Stimulated activated CD4-positive, alpha-beta T cell treated with anti-CD3 and anti-CD28 coated beads, Interleukin-15, amount 100 ng/mL, for 1 hour (primary cell): ENCODE data around the gene DHRS13.
"Not testable (repeated sequence)": the region's sequence is repeated elsewhere in the genome, so short reads cannot be mapped to it uniquely, and the experiment has no call there.

Experiments used
- DNase-seq, 2 donors: peaks; one replicate each; pipeline ENCODE4 v3.0.0-alpha.2; 2020; ENCODE audit warnings: low read depth in 1 of 2, low spot score in 1 of 2

DHRS13 gene

GRCh38 chr17:28906276-28906675 lies 3.4 kb upstream of the DHRS13 start:
- no peak for DNase-seq

- DNase-seq, result no peak
Observed at GRCh38 chr17:28904800-28905199, 1.9 kb upstream of the DHRS13 start.

- DNase-seq, result not testable (repeated sequence)
Observed at GRCh38 chr17:28903546-28903841, 615 bp upstream of the DHRS13 start.

- peak; percentile 20 to 47 for DNase-seq
Observed at GRCh38 chr17:28901866-28902818, 737 bp downstream of the DHRS13 start.

GRCh38 chr17:28900986-28901726 lies 1.7 kb downstream of the DHRS13 start:
- no peak for DNase-seq

GRCh38 chr17:28899212-28899815 lies 3.6 kb downstream of the DHRS13 start:
- no peak for DNase-seq

- DNase-seq, result no peak
Observed at GRCh38 chr17:28898527-28898955, 4.3 kb downstream of the DHRS13 start.

- DNase-seq, result no peak
Observed at GRCh38 chr17:28897769-28898526, 4.9 kb downstream of the DHRS13 start.

- DNase-seq, result peak; percentile 38 to 54
Observed at GRCh38 chr17:28896884-28897768, 5.8 kb downstream of the DHRS13 start, which contains the start of gene FLOT2. TSS of gene FLOT2 (minus strand) at chr17:28897733. CDS start at chr17:28897574, 159 bp downstream.

- DNase-seq, result no peak
Observed at GRCh38 chr17:28896491-28896883, 6.4 kb downstream of the DHRS13 start.

GRCh38 chr17:28895794-28896447 lies 7.0 kb downstream of the DHRS13 start:
- no peak for DNase-seq

GRCh38 chr17:28893248-28894183 lies 9.4 kb downstream of the DHRS13 start:
- not testable (repeated sequence) for DNase-seq

GRCh38 chr17:28892024-28892423 lies 10.9 kb downstream of the DHRS13 start:
- no peak for DNase-seq

GRCh38 chr17:28891201-28891600 lies 11.7 kb downstream of the DHRS13 start:
- DNase-seq, result no peak

- no peak for DNase-seq
Observed at GRCh38 chr17:28889996-28890395, 12.9 kb downstream of the DHRS13 start.

GRCh38 chr17:28888832-28889231 lies 14.0 kb downstream of the DHRS13 start:
- DNase-seq, result no peak

- no peak for DNase-seq
Observed at GRCh38 chr17:28887871-28888471, 14.9 kb downstream of the DHRS13 start.

- no peak for DNase-seq
Observed at GRCh38 chr17:28885951-28886350, 16.9 kb downstream of the DHRS13 start.
